ENCODE measurements around the gene MAP3K13. TPM values are rescaled to one million over a fixed set of nuclear protein-coding genes. Genes with fewer than 3 reads are reported as not detected.

MAP3K13 gene
- total RNA-seq, 1 experiment from 2014 or later = 21.0 TPM

DNA sequence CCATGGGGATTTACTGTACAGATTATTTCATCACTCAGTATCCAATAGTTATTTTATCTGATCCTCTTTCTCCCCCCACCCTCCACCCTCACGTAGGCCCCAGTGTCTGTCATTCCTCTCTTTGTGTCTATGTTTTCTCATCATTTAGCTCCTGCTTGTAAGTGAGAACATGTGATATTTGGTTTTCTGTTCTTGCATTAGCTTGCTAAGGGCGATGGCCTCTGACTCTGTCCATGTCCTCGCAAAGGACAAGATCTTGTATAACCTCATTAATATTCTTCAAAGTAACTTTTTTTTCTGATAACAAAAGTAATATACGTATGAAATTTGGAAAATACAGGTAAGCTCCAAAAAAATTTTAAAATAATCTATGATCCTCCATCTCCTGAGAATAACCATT is 67.4 kb downstream of the MAP3K13 start:
- Histone ChIP-seq H2AFZ (ENCODE audit: low read depth, low read length, poor library complexity, severe bottlenecking) (no peak overlapping the region), H3K9me2 (ENCODE audit: insufficient read depth) (no peaks in the 10 kb centered on the region), H3K27ac (ENCODE audit: low read depth, low read length) (no peak overlapping the region), H3K9me3 (ENCODE audit: control insufficient read depth in 1 of 2, insufficient read depth in 1 of 2, low read depth in 1 of 2, low read length in 2 of 2) (no peaks in the 10 kb centered on the region), H3K27me3 (ENCODE audit: insufficient read depth, low read length) (no peaks in the 10 kb centered on the region), H4K20me1 (ENCODE audit: insufficient read depth) (no peaks in the 10 kb centered on the region), H3K4me1 (ENCODE audit: control insufficient read depth in 1 of 2, insufficient read depth in 2 of 2, low read length in 2 of 2) (no peaks in the 10 kb centered on the region), H3K79me2 (ENCODE audit: insufficient read depth, low read length) (no peaks in the 10 kb centered on the region), H3K4me2 (ENCODE audit: low read length) (no peak overlapping the region), H3K9ac (ENCODE audit: low read length) (no peak overlapping the region), H3K4me3 (replicated peaks in 1 of 2; ENCODE audit: low read depth in 1 of 2, low read length in 2 of 2) (no peak overlapping the region), H3K36me3 (ENCODE audit: control insufficient read depth in 1 of 2, insufficient read depth in 2 of 2, low read length in 2 of 2) (no peaks in the 10 kb centered on the region)
- ChIA-PET RAD21 (ENCODE audit: low non-redundant PET in 1 of 2, low total read pairs in 2 of 2, uncharacterized antibody in 2 of 2, unreplicated experiment in 2 of 2) (no interaction called here), CTCF (no interaction called here), POLR2A (no interaction called here)
- DNase-seq (ENCODE audit: low read depth, low spot score) (no peak), ATAC-seq (no peak)
- TF ChIP-seq POLR2A (IDR thresholded peaks at IDR 0.05; ENCODE audit: borderline replicate concordance, extremely low read depth, insufficient read depth, insufficient read length) (no peak), EZH2phosphoT487 (IDR thresholded peaks at IDR 0.05; ENCODE audit: borderline replicate concordance) (no peak), EGR1 (IDR thresholded peaks at IDR 0.05; ENCODE audit: low read depth) (no peak), ELF1 (IDR thresholded peaks at IDR 0.05; ENCODE audit: borderline replicate concordance, low read depth) (no peak), POLR2AphosphoS5 (IDR thresholded peaks at IDR 0.05; ENCODE audit: low read depth, low read length) (no peak), ZNF274 (IDR thresholded peaks at IDR 0.05; ENCODE audit: low read depth, low read length) (no peak), ZFX (IDR thresholded peaks at IDR 0.05) (no peak), EZH2 (IDR thresholded peaks at IDR 0.05) (no peak), SIN3A (IDR thresholded peaks at IDR 0.05; ENCODE audit: low read depth) (no peak), MAX (IDR thresholded peaks at IDR 0.05) (no peak), SP1 (IDR thresholded peaks at IDR 0.05; ENCODE audit: low read depth) (no peak), RAD21 (IDR thresholded peaks at IDR 0.05; ENCODE audit: low read depth) (no peak), JUND (IDR thresholded peaks at IDR 0.05) (no peak), CBX3 (IDR thresholded peaks at IDR 0.05; ENCODE audit: low read depth) (no peak)
- TF ChIP-seq, protein P1, sequence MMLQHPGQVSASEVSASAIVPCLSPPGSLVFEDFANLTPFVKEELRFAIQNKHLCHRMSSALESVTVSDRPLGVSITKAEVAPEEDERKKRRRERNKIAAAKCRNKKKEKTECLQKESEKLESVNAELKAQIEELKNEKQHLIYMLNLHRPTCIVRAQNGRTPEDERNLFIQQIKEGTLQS (IDR thresholded peaks at IDR 0.05) = no peak
- TF ChIP-seq, protein P2, sequence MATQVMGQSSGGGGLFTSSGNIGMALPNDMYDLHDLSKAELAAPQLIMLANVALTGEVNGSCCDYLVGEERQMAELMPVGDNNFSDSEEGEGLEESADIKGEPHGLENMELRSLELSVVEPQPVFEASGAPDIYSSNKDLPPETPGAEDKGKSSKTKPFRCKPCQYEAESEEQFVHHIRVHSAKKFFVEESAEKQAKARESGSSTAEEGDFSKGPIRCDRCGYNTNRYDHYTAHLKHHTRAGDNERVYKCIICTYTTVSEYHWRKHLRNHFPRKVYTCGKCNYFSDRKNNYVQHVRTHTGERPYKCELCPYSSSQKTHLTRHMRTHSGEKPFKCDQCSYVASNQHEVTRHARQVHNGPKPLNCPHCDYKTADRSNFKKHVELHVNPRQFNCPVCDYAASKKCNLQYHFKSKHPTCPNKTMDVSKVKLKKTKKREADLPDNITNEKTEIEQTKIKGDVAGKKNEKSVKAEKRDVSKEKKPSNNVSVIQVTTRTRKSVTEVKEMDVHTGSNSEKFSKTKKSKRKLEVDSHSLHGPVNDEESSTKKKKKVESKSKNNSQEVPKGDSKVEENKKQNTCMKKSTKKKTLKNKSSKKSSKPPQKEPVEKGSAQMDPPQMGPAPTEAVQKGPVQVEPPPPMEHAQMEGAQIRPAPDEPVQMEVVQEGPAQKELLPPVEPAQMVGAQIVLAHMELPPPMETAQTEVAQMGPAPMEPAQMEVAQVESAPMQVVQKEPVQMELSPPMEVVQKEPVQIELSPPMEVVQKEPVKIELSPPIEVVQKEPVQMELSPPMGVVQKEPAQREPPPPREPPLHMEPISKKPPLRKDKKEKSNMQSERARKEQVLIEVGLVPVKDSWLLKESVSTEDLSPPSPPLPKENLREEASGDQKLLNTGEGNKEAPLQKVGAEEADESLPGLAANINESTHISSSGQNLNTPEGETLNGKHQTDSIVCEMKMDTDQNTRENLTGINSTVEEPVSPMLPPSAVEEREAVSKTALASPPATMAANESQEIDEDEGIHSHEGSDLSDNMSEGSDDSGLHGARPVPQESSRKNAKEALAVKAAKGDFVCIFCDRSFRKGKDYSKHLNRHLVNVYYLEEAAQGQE (IDR thresholded peaks at IDR 0.05; ENCODE audit: low read depth) = no peak
- intact Hi-C loops (cut with micrococcal nuclease) = no loop called here
- no TSS peak for BruUV-seq (replicated peaks)

Measured in HCT116 (cell line).